DOHH2 (cell line): ENCODE results near the gene JAK1.

Experiments used
- H3F3A ChIP-seq: fragments of 200-600 bp; sonication (generic), shearing (Covaris generic); 2 replicates; pipeline ENCODE4 v1.6.0; 2016; ENCODE audit warnings: antibody characterized with exemption, mild to moderate bottlenecking; ENCODE audit not compliant: control insufficient read depth, insufficient read depth
- H3K27ac ChIP-seq: fragments of 200-600 bp; sonication (generic); 2 replicates; pipeline ENCODE4 v1.5.1; 2014; ENCODE audit warnings: low read depth, mild to moderate bottlenecking, low read length, moderate library complexity
- H3K27me3 ChIP-seq: fragments of 200-600 bp; sonication (generic); 2 replicates; pipeline ENCODE4 v1.6.1; 2014; ENCODE audit warnings: mild to moderate bottlenecking, low read length, mixed read lengths; ENCODE audit not compliant: control insufficient read depth
- H3K36me3 ChIP-seq: fragments of 200-600 bp; sonication (generic); 2 replicates; pipeline ENCODE4 v1.6.1; 2014; ENCODE audit warnings: mild to moderate bottlenecking, low read length, moderate library complexity, mixed read lengths; ENCODE audit not compliant: control insufficient read depth
- H3K4me1 ChIP-seq: fragments of 200-600 bp; sonication (generic); 2 replicates; pipeline ENCODE4 v1.6.1; 2014; ENCODE audit warnings: mild to moderate bottlenecking, low read length, mixed read lengths; ENCODE audit not compliant: control insufficient read depth
- H3K4me2 ChIP-seq: fragments of 200-600 bp; sonication (generic); 2 replicates; pipeline ENCODE4 v1.6.0; 2014; ENCODE audit warnings: mild to moderate bottlenecking, low read length, moderate library complexity
- H3K4me3 ChIP-seq: fragments of 200-600 bp; sonication (generic); 2 replicates; pipeline ENCODE4 v1.5.1; 2014; ENCODE audit warnings: mild to moderate bottlenecking, low read length, mixed read lengths
- H3K79me2 ChIP-seq: fragments of 200-600 bp; sonication (generic); 2 replicates; pipeline ENCODE4 v1.6.1; 2014; ENCODE audit warnings: mild to moderate bottlenecking, low read length, mixed read lengths; ENCODE audit not compliant: control insufficient read depth
- H3K9me2 ChIP-seq: fragments of 200-600 bp; sonication (generic); replicated peaks from 2 replicates; pipeline ENCODE4 v1.6.1; 2014; ENCODE audit warnings: mild to moderate bottlenecking, low read length, mixed read lengths; ENCODE audit not compliant: control insufficient read depth
- H3K9me3 ChIP-seq: fragments of 200-600 bp; sonication (generic); 2 replicates; pipeline ENCODE4 v1.6.1; 2014; ENCODE audit warnings: antibody characterized with exemption, low read length, mixed read lengths; ENCODE audit not compliant: control insufficient read depth, insufficient read depth
- H4K20me1 ChIP-seq: fragments of 200-600 bp; sonication (generic); 2 replicates; pipeline ENCODE4 v1.6.0; 2014; ENCODE audit warnings: low read depth, mild to moderate bottlenecking, antibody characterized with exemption, low read length, moderate library complexity; ENCODE audit not compliant: control insufficient read depth, insufficient read depth
- CTCF ChIP-seq: fragments of 200-600 bp; sonication (generic); IDR thresholded peaks from one replicate; pipeline ENCODE4 v1.5.1; 2014; ENCODE audit warnings: antibody characterized with exemption, mild to moderate bottlenecking, low read depth, low read length; ENCODE audit not compliant: poor library complexity, severe bottlenecking
- EZH2phosphoT487 ChIP-seq: fragments of 200-600 bp; sonication (generic); IDR thresholded peaks from 2 replicates; pipeline ENCODE4 v1.6.1; 2017; ENCODE audit warnings: borderline replicate concordance, mild to moderate bottlenecking, antibody characterized with exemption, low read length, moderate library complexity, mixed read lengths

The JAK1 gene

GRCh38 chr1:64983110-64983509, 16.8 kb upstream of the JAK1 start:
- no peaks in the 10 kb centered on the region for H3K79me2 ChIP-seq
- no peaks in the 10 kb centered on the region for H3F3A ChIP-seq
- no peaks in the 10 kb centered on the region for H3K27me3 ChIP-seq
- no peaks in the 10 kb centered on the region for H3K9me2 ChIP-seq
- H4K20me1 ChIP-seq, result no peaks in the 10 kb centered on the region
- no peak overlapping the region for H3K4me3 ChIP-seq
- no peak for TF ChIP-seq CTCF
- no peak for TF ChIP-seq EZH2phosphoT487
- no peaks in the 10 kb centered on the region for H3K36me3 ChIP-seq
- no peak overlapping the region for H3K4me2 ChIP-seq
- H3K27ac ChIP-seq, result no peak overlapping the region
- no peaks in the 10 kb centered on the region for H3K9me3 ChIP-seq
- peaks cover 11% of the 10 kb centered on the region for H3K4me1 ChIP-seq

- no peaks in the 10 kb centered on the region for H3K4me1 ChIP-seq
- H3K9me2 ChIP-seq, result no peaks in the 10 kb centered on the region
- no peak overlapping the region for H3K4me2 ChIP-seq
- no peaks in the 10 kb centered on the region for H3K27me3 ChIP-seq
- no peaks in the 10 kb centered on the region for H4K20me1 ChIP-seq
- H3K36me3 ChIP-seq, result no peaks in the 10 kb centered on the region
- H3K9me3 ChIP-seq, result no peaks in the 10 kb centered on the region
- no peak overlapping the region for H3K4me3 ChIP-seq
- no peaks in the 10 kb centered on the region for H3K79me2 ChIP-seq
- TF ChIP-seq EZH2phosphoT487, result no peak
- no peak overlapping the region for H3K27ac ChIP-seq
- H3F3A ChIP-seq, result no peaks in the 10 kb centered on the region
Observed at GRCh38 chr1:64981601-64982533, 15.5 kb upstream of the JAK1 start.

- no peaks in the 10 kb centered on the region for H3K9me3 ChIP-seq
- H3F3A ChIP-seq, result no peaks in the 10 kb centered on the region
- no peak overlapping the region for H3K27ac ChIP-seq
- no peak overlapping the region for H3K4me2 ChIP-seq
- H3K9me2 ChIP-seq, result no peaks in the 10 kb centered on the region
- no peaks in the 10 kb centered on the region for H4K20me1 ChIP-seq
- TF ChIP-seq EZH2phosphoT487 (no peak), CTCF (no peak)
- no peaks in the 10 kb centered on the region for H3K27me3 ChIP-seq
- H3K36me3 ChIP-seq, result no peaks in the 10 kb centered on the region
- no peak overlapping the region for H3K4me3 ChIP-seq
- no peaks in the 10 kb centered on the region for H3K79me2 ChIP-seq
- no peaks in the 10 kb centered on the region for H3K4me1 ChIP-seq
Observed at GRCh38 chr1:64980745-64981600, 14.6 kb upstream of the JAK1 start.
